GM12875 (cell line): ENCODE measurements around the gene LCOR.

Source experiments
- H3K4me3 ChIP-seq: one replicate; pipeline ENCODE4 v1.5.1; 2011; ENCODE audit warnings: low read depth, low read length, control low read depth
- CTCF ChIP-seq: IDR thresholded peaks from 2 replicates; pipeline ENCODE4 v1.5.1; 2011; ENCODE audit warnings: low read depth, mild to moderate bottlenecking, control low read depth, inconsistent platforms, low read length, moderate library complexity, borderline replicate concordance; ENCODE audit not compliant: insufficient read depth

Gene LCOR

GRCh38 chr10:96918214-96919002 lies 86.3 kb downstream of the LCOR start:
- no peak for TF ChIP-seq CTCF
- H3K4me3 ChIP-seq = no peak overlapping the region

- TF ChIP-seq CTCF = no peak
These were observed 87.8 kb downstream of the LCOR start for GRCh38 chr10:96919785-96920430.

GRCh38 chr10:96921655-96922054 lies 89.6 kb downstream of the LCOR start:
- no peak overlapping the region for H3K4me3 ChIP-seq
- no peak for TF ChIP-seq CTCF

More at GRCh38 chr10:96919785-96920430, 87.8 kb downstream of the LCOR start:
- H3K4me3 ChIP-seq = no peak overlapping the region

- no peak for TF ChIP-seq CTCF
- no peak overlapping the region for H3K4me3 ChIP-seq
These were observed 91.2 kb downstream of the LCOR start for GRCh38 chr10:96922978-96923948.

GRCh38 chr10:96924861-96925260 lies 92.8 kb downstream of the LCOR start:
- TF ChIP-seq CTCF = no peak
- no peak overlapping the region for H3K4me3 ChIP-seq

GRCh38 chr10:96930469-96930868 lies 98.4 kb downstream of the LCOR start:
- no peak overlapping the region for H3K4me3 ChIP-seq
- TF ChIP-seq CTCF = no peak
